Measurements from ENCODE around the gene OR6N1.

- TF ChIP-seq CTCF (IDR thresholded peaks at IDR 0.05) = no peak
- no peak for TF ChIP-seq ZFX (IDR thresholded peaks at IDR 0.05; ENCODE audit: borderline replicate concordance)
These were observed 29.4 kb upstream of the OR6N1 start for GRCh38 chr1:158801396-158801795.

Data from 22Rv1 (cell line).